Osteocyte (in vitro differentiated cells): ENCODE measurements around the gene EPN2. TPM values are rescaled to one million over a fixed set of nuclear protein-coding genes. Genes with fewer than 3 reads are reported as not detected.

ENCODE experiments used
- DNase-seq: peaks from one replicate; pipeline ENCODE4 v3.0.0; 2021; ENCODE audit warnings: mixed read lengths; ENCODE audit not compliant: unreplicated experiment; ENCODE audit errors: extremely low spot score
- H3K27ac Mint-ChIP-seq: one replicate; pipeline ENCODE4 v1.8.0; 2021; ENCODE audit warnings: mild to moderate bottlenecking, mixed read lengths; ENCODE audit not compliant: unreplicated experiment
- H3K27me3 Mint-ChIP-seq: one replicate; pipeline ENCODE4 v1.8.0; 2021; ENCODE audit warnings: mixed read lengths; ENCODE audit not compliant: unreplicated experiment
- H3K36me3 Mint-ChIP-seq: one replicate; pipeline ENCODE4 v1.8.0; 2021; ENCODE audit warnings: mixed read lengths; ENCODE audit not compliant: unreplicated experiment
- H3K4me1 Mint-ChIP-seq: one replicate; pipeline ENCODE4 v1.8.0; 2021; ENCODE audit warnings: mixed read lengths; ENCODE audit not compliant: unreplicated experiment
- H3K4me3 Mint-ChIP-seq: one replicate; pipeline ENCODE4 v1.8.0; 2021; ENCODE audit warnings: mild to moderate bottlenecking, moderate library complexity, mixed read lengths; ENCODE audit not compliant: unreplicated experiment
- H3K9me3 Mint-ChIP-seq: one replicate; pipeline ENCODE4 v1.8.0; 2021; ENCODE audit warnings: mixed read lengths; ENCODE audit not compliant: unreplicated experiment
- CTCF ChIP-seq: fragments of 200-600 bp; sonication (generic); IDR thresholded peaks from 2 replicates; pipeline ENCODE4 v1.5.0; 2021; ENCODE audit warnings: antibody characterized with exemption, mild to moderate bottlenecking, moderate library complexity
- total RNA-seq: library from RNA; stranded (reverse); gene quantifications from 2 replicates; pipeline ENCODE4 v1.2.1, GENCODE V29; 2021

Gene EPN2
- total RNA-seq, 1 donor from 2014 or later, result 54.7 TPM

DNA sequence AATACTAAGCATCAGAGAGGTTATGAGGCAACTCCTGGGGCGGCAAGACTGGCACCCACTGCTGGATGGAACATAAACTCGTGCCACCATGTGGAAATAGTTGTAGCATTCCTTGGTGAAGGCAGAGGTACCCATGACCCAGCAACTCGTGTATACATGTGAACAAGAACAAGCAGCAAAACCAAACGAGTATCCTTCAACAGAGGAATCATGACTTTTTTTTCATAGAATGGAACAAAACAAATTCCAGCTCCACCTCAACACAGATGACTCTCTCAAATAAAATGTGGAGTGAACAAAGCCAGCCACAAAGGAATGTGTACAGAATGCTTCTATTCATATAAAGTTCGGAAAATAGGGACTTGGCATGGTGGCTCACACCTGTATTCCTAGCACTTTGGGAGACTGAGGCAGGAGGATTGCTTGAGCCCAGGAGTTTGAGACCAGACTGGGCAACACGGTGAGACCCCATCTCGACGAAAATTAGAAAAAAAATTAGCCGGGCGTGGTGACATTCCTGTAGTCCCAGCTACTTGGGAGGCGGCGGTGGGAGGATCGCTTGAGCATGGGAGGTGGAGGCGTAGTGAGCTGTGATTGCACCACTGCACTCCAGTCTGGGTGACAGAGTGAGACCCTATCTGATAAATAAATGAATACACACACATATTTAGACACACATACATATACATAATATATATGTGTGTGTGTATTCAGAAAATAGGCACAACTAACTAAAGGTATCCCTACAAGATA is 90.0 kb downstream of the EPN2 start:
- no peak for TF ChIP-seq CTCF
- Mint-ChIP-seq H3K27me3 (no peaks in the 10 kb centered on the region), H3K27ac (peak overlapping the region; percentile 64), H3K4me3 (no peak overlapping the region), H3K36me3 (peaks cover 28% of the 10 kb centered on the region), H3K9me3 (no peaks in the 10 kb centered on the region), H3K4me1 (peaks cover 35% of the 10 kb centered on the region)
- DNase-seq, result no peak

GRCh38 chr17:19328441-19329061 is 91.4 kb downstream of the EPN2 start:
- peaks cover 41% of the 10 kb centered on the region for H3K4me1 Mint-ChIP-seq
- no peak overlapping the region for H3K4me3 Mint-ChIP-seq
- peaks cover 24% of the 10 kb centered on the region for H3K36me3 Mint-ChIP-seq
- no peaks in the 10 kb centered on the region for H3K27me3 Mint-ChIP-seq
- no peaks in the 10 kb centered on the region for H3K9me3 Mint-ChIP-seq
- no peak for TF ChIP-seq CTCF
- no peak overlapping the region for H3K27ac Mint-ChIP-seq
- DNase-seq, result no peak

- no peak for TF ChIP-seq CTCF
- no peaks in the 10 kb centered on the region for H3K27me3 Mint-ChIP-seq
- no peak for DNase-seq
- no peak overlapping the region for H3K27ac Mint-ChIP-seq
- peaks cover 41% of the 10 kb centered on the region for H3K4me1 Mint-ChIP-seq
- H3K4me3 Mint-ChIP-seq, result no peak overlapping the region
- peaks cover 20% of the 10 kb centered on the region for H3K36me3 Mint-ChIP-seq
- H3K9me3 Mint-ChIP-seq, result no peaks in the 10 kb centered on the region
Measured at GRCh38 chr17:19329136-19329535, 92.0 kb downstream of the EPN2 start.

GRCh38 chr17:19329839-19330238 is 92.7 kb downstream of the EPN2 start:
- H3K9me3 Mint-ChIP-seq, result no peaks in the 10 kb centered on the region
- H3K36me3 Mint-ChIP-seq, result peaks cover 18% of the 10 kb centered on the region
- peaks cover 43% of the 10 kb centered on the region for H3K4me1 Mint-ChIP-seq
- peak overlapping the region; percentile 68 for H3K27ac Mint-ChIP-seq
- no peaks in the 10 kb centered on the region for H3K27me3 Mint-ChIP-seq
- DNase-seq, result no peak
- no peak overlapping the region for H3K4me3 Mint-ChIP-seq
- TF ChIP-seq CTCF, result no peak

DNA sequence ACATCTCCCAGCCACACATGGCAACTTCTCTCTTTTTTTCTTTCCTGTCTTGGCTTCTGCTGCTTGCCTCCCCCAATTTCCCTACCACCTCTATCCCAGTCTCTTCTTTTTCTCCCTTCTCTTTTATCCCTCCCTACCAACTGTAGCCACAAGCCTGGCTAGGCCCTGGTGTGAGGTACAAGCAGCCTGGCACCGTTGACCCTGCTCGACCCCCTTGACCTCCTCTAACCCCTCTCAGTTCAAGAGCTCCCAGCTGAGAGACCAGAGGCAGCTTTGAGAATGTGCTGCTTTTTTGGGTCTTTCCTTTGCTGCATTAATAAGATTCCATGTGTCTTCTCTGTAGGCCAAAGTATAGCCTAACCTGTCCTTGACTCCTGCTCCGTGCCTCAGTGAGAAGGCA is 93.1 kb downstream of the EPN2 start:
- no peaks in the 10 kb centered on the region for H3K9me3 Mint-ChIP-seq
- no peaks in the 10 kb centered on the region for H3K27me3 Mint-ChIP-seq
- H3K36me3 Mint-ChIP-seq, result peaks cover 14% of the 10 kb centered on the region
- H3K27ac Mint-ChIP-seq, result peak overlapping the region; percentile 68
- DNase-seq, result no peak
- TF ChIP-seq CTCF, result no peak
- H3K4me3 Mint-ChIP-seq, result no peak overlapping the region
- H3K4me1 Mint-ChIP-seq, result peaks cover 44% of the 10 kb centered on the region
